ENCODE results near the gene PWWP2B.

PWWP2B gene

DNA sequence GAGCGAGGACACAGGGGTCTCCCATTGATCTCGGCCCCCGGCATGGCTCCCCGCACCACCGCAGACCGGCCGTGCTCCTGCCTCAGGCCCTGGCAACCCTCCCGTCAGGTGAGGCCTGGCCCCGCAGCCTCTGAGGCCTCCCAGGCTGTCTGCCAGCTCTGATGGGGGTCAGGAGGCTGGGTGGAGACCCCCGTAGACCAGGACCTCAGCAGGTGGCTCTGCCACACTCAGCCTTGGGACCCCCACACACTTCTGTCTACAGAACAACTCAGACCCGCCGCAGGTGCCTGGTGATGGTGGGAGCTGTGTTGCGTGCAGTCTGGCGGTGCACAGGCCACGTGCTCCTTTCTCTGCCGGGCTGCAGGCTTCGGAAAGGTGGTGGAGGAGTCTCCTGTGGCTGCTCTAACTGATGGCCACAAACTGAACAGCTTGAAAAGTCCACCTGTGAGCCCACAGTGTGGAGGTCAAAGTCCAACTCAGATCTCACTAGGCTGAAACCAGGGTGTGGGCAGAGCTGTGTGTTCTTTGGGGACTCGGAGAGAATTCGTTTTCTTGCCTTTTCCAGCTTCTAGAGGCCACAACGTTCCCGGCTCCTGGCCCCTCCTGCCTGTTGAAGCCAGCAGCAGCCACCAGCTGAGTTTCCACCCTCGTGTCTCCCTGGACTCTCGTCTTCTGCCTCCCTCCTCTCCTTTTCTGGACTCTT, 62.5 kb downstream of the PWWP2B start:
- DNase-seq (ENCODE audit: low read depth) = no peak

GRCh38 chr10:132460071-132460470, 63.1 kb downstream of the PWWP2B start:
- no peak for DNase-seq (ENCODE audit: low read depth)

DNA sequence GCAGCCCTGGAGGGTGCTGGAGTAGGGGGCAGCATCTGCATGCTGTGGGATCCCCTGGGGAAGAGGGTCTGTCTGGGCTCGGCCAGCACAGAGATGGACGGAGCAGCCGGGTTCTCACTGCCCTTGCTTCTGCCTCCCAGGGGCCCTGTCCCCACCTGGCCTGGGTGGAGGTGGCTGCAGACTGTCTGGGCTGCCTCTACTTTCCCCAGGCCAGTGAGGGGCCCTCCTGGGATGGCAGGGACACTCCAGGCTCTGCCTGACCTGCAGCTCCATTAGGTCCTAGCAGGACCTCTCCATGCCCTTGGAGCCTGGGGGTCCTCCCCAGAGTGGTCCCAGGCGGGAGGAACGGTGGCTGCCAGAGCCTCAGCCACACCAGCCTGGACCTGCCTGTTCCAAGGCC, 63.7 kb downstream of the PWWP2B start:
- DNase-seq (ENCODE audit: low read depth) = no peak

GRCh38 chr10:132461103-132461682, 64.2 kb downstream of the PWWP2B start:
- DNase-seq (ENCODE audit: low read depth) = no peak

GRCh38 chr10:132461683-132462231, 64.8 kb downstream of the PWWP2B start:
- no peak for DNase-seq (ENCODE audit: low read depth)

- no peak for DNase-seq (ENCODE audit: low read depth)
These were observed 65.7 kb downstream of the PWWP2B start for GRCh38 chr10:132462463-132463332.

DNA sequence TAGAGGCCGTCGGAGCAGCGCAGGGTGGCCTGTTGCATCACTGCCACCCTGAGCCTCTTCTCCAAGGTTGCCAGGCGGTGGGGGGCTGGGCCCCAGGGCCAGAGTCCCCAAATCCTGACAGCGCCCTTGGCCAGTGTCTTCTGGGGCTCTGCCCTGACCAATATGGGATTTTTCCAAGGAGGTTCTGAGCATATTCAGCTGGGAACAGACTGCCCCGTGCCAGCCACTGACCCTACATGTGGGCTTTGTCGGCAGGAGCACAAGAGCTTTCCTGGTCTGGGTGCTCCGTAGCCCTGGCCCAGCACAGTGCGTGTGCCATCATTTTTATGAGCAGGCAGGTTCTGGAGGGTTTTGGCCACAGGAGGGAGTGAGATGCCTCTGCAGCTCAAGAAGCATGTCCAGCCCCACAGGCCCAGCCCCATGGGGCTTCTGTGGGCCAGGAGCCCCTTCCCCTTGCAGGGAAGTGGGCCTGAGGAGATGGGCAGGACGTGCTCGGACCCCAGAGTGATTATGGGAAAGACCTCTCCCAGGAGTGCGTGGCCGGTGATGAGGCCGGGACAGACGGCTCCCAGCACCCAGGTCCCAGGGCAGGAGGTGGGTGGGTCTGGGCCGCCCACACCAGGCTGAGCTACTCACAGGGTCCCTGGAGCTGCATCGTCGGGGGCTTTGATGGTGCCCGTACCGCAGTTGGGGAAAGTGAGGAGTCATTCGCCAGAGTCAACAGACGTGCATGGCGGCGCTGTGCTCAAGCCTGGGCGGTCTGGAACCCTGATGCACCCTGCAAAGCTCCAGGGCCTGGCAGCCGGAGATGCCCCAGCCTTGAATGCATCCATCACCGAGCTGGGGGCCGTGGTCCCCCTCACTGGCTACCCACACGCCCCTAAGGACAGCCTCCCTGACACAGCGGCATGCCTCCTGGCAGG, 66.6 kb downstream of the PWWP2B start:
- DNase-seq (ENCODE audit: low read depth) = no peak

DNA sequence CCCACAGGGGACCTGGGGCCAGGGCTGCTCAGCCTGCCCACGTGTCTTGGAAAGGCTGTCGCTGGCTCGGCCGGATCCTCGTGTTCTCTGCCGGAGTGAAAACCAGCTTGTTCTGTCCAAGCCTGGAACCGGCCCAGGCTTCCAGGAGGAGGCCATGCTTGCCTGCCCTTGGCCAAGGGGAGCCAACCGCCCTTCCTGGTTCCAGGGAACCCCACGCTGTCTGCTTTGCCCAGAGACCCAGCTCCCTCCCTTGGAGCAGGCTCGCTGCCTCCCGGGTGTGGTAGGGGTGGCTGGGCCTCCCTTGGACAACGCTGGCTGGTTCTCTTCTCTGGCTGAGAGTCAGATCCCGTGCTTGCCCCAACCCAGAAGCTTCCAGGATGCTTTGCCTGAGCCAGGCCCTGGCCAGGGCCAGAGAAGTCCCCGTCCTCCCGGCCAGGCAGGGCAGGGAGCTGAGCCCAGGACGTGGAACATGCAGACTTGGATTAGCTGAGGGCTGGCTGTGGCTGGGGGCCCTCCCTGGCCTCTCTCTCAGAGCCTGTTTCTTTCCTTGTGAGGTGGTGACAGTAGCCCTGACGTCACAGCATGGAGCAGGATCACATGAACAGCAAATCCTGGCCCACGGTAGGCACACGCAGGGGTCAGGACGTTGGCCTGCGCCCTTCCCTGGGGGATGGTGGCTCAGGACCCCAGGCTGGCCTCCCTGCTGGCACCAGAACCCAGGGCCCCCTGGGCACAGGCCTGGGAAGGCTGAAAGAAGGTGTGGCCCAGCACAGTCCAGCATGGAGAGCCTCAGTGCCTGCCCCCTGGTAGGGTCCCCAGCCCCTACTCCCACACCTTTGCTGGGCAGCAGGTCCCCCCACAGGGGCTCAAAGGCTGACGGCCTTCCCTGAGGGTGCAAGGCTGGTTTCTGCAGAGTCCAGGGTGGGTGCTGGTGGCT, 67.5 kb downstream of the PWWP2B start:
- DNase-seq (ENCODE audit: low read depth) = no peak

DNA sequence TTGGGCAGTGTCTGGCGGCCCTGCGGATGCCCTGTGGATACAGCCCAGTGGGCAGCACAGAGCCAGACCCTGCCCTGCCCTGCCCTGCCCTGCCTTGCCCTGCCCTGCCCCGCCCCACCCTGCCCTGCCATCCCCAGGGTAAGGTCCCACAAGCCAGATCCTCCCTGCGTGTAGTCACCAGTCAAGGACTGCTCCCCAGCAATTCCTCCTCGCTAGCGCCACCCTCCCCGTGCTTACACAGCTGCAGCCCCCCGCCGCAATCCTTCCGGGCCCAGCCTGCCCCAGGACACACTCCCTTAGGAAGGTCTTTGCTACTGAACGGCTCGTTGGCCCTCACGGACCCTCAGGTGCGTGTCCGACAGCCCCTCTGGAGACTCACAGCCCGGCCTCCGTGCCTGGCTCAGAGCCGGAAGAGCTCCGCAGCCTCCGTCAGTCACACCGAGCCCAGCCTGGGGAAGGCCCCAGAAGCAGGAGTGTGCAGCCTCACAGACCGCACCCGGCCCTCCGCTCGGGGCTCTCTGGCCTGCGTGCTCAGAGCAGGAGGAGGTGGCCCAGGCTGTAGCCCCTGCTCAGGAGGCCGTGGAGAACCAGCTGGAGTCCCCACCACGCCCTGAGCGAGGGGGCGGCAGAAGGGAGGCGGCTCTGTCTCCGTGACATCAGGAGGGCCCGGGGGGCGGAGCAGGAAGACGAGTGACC, 68.3 kb downstream of the PWWP2B start:
- DNase-seq (ENCODE audit: low read depth) = no peak

DNA sequence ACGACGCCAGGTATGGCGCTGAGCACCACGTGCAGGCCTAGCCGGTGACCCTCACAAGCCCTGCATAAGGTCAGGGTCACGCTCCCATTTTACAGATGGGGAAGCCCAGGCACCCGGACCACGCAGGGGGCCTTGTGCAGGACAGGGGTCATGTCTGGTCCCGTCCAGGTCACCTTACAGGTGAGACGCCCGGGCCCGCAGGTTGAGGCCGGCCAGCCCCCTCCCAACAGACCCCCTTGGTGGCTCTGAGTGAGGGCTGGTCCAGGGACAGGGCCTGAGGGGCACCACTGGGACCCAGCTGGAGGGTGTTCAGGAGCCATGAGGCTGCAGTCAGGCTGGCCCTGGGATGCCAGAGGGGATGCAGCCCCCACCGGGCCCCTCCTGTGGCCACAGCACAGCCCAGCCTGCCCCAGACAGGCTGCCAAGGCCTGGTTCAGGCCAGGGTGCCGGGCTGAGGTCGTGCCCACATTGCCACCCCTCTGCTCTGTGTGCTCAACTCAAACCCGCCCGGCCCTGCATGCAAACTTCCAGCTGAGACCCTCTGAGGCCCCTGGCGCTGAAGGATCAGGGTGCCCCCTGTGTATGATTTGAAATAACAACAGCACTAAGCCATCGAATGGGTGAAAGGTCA, 69.0 kb downstream of the PWWP2B start:
- DNase-seq (ENCODE audit: low read depth) = no peak

GRCh38 chr10:132466520-132467463, 69.8 kb downstream of the PWWP2B start:
- DNase-seq (ENCODE audit: low read depth) = no peak

All from HS-27A (cell line).